GM18870 (cell line): ENCODE measurements around the gene CDX2.

Experiments
- ATAC-seq: cut with Tn5 transposase; IDR thresholded peaks from one replicate; pipeline ENCODE4 v1.9.1; 2021; ENCODE audit warnings: moderate library complexity; ENCODE audit not compliant: unreplicated experiment

The CDX2 gene

GRCh38 chr13:27979001-27979643 lies 10.0 kb upstream of the CDX2 start:
- no peak for ATAC-seq

- ATAC-seq = no peak
Observed at GRCh38 chr13:27978301-27978968, 9.3 kb upstream of the CDX2 start.

GRCh38 chr13:27977476-27978300 lies 8.6 kb upstream of the CDX2 start:
- no peak for ATAC-seq

GRCh38 chr13:27976362-27977091 lies 7.4 kb upstream of the CDX2 start:
- ATAC-seq = no peak

GRCh38 chr13:27975564-27976361 lies 6.6 kb upstream of the CDX2 start:
- no peak for ATAC-seq

- ATAC-seq = no peak
Observed at GRCh38 chr13:27973961-27974662, 5.0 kb upstream of the CDX2 start.

- ATAC-seq = no peak
Observed at GRCh38 chr13:27973291-27973690, 4.2 kb upstream of the CDX2 start.

GRCh38 chr13:27972478-27972820 lies 3.3 kb upstream of the CDX2 start:
- ATAC-seq = no peak

GRCh38 chr13:27971776-27972477 lies 2.8 kb upstream of the CDX2 start:
- no peak for ATAC-seq

- no peak for ATAC-seq
Observed at GRCh38 chr13:27971236-27971645, 2.1 kb upstream of the CDX2 start.

GRCh38 chr13:27970382-27971235 lies 1.5 kb upstream of the CDX2 start:
- no peak for ATAC-seq

- no peak for ATAC-seq
Observed at GRCh38 chr13:27969866-27970229, 733 bp upstream of the CDX2 start.

GRCh38 chr13:27968316-27969081 lies 616 bp downstream of the CDX2 start:
- no peak for ATAC-seq

GRCh38 chr13:27967736-27968315 lies 1.3 kb downstream of the CDX2 start:
- no peak for ATAC-seq

GRCh38 chr13:27967203-27967735 lies 1.8 kb downstream of the CDX2 start:
- no peak for ATAC-seq

GRCh38 chr13:27966641-27967202 lies 2.4 kb downstream of the CDX2 start:
- no peak for ATAC-seq
